T-helper 9 cell (primary cell): ENCODE measurements around the gene CALML3.

ENCODE experiments used
- DNase-seq: peaks from one replicate; pipeline ENCODE4 v3.0.0-alpha.2; 2020

Gene CALML3

DNA sequence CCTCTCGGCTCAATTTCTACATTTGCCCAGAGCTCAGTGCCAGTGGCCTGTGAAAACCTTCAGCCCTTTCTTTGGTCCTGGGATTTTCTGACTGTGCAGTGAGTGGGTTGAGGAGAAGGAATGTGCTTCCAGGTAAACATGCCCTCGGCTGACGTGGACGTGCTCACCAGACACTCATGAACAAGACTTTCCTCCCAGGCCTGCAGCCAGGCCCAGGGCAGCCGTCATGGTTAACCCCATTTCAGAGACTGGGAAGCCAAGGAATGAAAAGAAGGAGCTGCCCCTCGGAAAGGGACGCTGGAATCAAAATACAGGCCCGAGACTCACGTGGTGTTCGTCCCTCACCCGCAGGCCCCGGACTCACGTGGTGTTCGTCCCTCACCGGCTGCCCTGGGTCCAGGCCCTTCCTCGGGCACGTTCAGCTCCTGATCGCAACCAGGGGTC is 16.6 kb upstream of the CALML3 start:
- DNase-seq: no peak

DNA sequence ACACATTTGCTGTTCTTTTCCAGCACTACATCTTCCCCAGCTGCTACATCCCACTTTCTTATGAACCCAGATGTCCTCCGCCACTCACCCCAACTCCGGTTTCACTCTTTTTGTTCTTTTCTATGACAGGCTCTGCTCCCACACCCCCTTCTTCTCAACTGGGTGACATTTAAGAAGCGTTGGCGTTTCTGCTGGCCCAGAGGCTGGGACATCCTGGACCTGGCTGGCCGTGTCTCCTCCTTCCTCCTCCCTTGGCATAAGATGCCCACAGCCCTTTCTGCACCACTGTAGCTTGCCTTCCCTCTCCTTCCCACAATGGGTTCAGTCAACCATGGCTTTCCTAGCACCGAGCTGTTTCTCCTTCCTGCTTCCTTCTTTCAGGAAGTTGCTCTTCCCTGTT is 16.0 kb upstream of the CALML3 start:
- no peak for DNase-seq

GRCh38 chr10:5509236-5509635 is 15.5 kb upstream of the CALML3 start:
- no peak for DNase-seq

GRCh38 chr10:5509691-5510090 is 15.1 kb upstream of the CALML3 start:
- DNase-seq: no peak

GRCh38 chr10:5510281-5511072 is 14.3 kb upstream of the CALML3 start:
- DNase-seq: no peak

DNA sequence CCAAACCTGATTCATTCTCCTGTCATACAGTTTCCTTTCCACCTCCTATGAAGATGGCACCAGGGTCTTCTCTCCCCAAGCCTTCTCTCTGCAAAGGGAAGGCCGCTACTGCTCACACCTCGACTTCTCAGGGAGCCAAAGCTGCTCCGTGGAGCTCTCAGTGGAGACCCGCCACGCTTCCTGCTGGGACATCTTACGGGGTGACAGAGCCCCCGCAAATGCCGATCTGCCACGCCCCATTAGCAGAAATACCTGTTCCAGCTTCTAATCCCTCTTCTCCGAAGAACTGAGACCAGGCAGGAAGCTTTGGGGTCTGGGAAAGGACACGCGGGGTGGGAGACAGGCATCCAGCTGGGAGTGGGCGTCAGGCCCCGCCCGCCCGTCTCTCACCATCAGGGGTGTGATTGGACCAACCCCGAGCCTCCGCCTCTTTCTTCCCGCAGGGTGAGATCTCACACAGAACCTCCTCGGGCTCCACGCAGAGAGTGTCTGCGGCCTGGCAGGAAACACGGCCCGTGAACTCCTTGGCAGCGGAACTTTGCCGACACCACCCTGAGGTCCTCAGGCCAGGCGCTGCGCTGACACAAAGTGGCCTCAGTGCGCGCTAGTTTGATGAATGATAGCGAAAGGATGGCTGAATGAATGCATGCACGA is 13.4 kb upstream of the CALML3 start:
- DNase-seq: no peak

- no peak for DNase-seq
These were observed 12.9 kb upstream of the CALML3 start for GRCh38 chr10:5511885-5512280.

GRCh38 chr10:5512331-5512730 is 12.4 kb upstream of the CALML3 start:
- DNase-seq: no peak

DNA sequence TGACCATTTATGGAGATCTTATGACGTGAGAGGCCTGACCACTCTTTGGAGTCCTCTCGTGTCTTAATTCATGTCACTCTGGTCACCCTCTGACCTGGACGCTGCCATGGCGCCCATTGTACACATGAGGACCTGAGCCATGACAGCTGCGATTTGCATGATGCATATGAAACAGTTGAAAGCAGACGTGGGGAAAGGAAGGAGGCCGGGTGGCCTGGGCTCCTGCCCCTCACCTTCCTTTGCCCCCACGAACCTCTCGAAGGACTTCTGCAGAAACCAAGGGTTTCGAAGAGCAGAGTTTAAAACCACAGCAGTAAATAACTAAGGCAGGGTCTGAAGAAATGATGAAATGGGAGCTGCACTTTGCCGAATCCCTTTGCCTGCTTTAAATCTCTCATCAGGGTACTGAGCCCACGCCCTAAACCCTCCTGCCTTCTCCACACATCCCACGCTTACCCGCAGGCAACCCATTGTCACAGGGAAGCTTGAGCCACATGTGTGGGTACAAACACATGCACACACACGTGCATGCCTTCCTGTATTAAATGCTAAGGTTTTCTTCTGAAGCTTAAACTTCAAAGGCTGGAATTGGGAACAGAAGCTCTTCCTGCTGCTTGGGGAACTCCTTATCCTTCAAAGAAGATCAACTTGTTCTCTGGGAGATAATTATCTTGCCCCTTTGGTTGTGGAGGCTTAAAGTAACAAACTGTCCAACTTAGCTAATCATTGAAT is 11.7 kb upstream of the CALML3 start:
- DNase-seq: no peak

DNA sequence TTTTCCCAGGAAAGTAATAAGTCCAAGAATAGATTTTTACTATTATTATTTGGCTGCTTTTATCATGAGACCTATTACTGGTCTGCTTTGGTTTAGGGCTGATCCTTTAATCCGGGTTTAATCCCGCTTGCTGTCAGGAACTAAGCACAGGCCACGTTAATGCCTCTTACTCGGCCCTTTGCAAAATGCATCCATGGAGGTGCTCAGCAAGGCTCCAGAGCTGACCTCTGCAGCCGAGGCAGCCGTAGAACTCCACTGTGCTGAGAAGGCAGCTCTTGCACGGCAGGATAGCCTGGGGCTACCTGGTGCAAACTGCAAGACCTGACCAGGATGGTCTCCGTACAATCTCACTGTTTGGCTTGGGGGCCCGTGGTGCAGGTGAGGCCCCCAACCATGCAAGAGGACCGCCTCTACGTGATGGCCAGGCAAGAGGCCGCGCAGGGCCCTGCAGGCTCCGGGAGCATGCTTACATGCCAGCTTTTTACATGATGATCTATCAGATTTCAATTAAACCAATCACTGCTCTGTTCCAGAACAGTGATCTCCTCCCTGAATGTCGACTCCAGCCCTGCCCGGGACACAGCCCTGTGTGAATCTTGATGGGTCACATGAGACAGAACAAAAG is 10.4 kb upstream of the CALML3 start:
- no peak for DNase-seq

- no peak for DNase-seq
These were observed 8.6 kb upstream of the CALML3 start for GRCh38 chr10:5515948-5516761.

- no peak for DNase-seq
These were observed 7.2 kb upstream of the CALML3 start for GRCh38 chr10:5517546-5517945.

DNA sequence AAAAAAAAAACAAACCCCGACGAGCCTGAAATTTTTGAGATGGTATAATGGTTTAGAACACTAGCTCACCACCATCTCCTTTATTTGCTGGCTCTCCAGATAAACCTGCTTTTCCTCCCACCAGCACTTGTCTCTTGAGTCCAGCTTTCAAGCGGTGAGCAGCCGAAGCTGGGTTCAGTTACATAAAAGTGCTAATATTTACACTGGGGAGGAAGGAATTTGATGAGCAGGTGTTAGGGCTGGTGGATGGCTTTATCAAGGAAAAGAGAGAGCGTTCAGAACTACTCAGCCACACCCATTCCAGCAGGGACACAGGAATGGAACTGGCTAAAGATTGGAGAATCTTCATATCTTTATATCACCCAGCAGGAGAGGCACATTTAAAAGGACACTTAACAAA is 6.6 kb upstream of the CALML3 start:
- DNase-seq: no peak

DNA sequence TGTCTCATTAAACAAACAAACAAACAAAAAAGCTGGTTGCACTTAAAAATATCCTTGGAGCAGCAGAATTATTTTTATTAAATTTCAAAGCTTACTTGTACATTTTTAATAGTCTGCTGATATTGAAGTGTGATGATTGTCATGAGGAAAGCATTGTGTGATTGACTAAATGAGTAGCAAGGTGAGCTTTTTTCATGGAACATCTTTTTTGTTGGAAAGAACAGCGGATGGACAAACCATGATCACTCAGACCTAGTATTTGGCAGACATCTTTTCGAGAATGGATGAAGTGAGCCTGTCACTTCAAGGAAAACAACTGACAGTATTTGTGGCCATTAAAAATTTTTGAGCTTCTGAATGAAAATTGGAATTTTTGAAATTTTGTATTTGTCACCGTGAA is 5.7 kb upstream of the CALML3 start:
- no peak for DNase-seq

DNA sequence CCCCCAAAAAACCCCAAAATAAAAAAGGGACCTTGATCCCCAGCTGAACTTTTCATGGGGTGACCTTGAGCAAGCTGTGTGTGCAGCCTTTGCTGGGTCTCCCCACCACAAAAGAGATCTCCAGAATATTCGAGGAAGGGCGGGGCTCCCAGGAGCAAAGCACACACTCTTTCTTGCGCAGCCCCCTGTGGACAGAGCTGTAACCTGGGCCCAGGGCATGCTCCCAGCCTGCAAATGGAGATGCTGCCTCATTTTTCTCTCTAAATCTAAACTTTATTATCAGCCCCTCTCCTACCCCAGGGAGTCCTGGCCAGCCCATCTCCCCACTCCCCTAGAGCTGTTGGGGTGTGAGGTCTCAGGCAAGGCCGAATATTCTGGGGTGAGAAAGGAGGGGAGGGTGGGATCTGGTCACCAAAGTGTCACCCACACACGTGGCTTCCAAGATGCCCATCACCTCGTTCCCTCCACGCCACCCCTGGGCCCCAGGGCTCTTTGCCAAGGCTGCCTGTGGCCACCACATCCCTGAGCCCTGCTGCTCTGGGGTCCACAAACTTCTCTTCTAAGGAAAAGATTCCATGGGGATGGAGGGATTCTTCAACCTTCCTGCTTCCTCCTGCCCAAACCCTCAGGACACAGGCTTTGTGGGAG is 1.7 kb upstream of the CALML3 start:
- no peak for DNase-seq

DNA sequence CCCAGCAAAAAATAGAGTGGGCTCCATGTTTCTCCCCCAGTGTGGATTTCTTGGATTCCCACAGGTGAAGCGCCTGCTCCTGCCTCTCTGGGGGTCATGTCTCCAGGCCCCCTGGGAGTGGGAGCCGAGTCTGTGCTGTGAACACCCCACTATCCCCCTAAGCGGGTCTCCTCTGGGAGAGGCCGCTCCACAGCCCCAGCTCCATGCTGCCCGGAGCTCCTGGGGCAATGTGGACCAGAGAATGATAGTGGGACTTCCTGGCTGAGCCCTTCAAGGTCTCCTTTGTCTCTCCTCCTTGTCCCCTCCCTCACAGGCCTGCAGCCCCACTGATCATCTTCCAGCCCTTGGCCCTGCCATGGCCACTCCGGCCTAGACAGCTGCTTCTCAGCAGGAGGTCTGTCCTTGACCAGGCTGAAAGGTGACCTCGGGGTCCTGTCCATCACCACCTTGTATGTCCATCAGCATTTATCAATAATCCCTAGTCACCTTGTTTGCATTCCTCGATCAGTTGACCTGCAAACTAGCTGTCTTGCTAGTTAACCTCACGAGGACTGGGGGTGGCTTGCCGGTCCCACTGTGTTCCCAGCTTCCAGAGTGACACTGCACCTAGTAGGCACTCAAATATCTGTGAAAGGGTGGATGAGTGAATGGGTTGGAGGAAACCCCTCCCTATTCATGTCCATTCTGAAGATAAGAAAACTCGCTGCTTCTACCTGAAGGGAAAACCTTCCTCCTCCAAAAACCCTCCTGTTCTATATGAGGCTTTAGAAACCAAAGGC is 776 bp upstream of the CALML3 start:
- no peak for DNase-seq

- DNase-seq: no peak
These were observed 990 bp downstream of the CALML3 start for GRCh38 chr10:5525561-5526341.

- no peak for DNase-seq
These were observed 2.0 kb downstream of the CALML3 start for GRCh38 chr10:5526691-5527331.

DNA sequence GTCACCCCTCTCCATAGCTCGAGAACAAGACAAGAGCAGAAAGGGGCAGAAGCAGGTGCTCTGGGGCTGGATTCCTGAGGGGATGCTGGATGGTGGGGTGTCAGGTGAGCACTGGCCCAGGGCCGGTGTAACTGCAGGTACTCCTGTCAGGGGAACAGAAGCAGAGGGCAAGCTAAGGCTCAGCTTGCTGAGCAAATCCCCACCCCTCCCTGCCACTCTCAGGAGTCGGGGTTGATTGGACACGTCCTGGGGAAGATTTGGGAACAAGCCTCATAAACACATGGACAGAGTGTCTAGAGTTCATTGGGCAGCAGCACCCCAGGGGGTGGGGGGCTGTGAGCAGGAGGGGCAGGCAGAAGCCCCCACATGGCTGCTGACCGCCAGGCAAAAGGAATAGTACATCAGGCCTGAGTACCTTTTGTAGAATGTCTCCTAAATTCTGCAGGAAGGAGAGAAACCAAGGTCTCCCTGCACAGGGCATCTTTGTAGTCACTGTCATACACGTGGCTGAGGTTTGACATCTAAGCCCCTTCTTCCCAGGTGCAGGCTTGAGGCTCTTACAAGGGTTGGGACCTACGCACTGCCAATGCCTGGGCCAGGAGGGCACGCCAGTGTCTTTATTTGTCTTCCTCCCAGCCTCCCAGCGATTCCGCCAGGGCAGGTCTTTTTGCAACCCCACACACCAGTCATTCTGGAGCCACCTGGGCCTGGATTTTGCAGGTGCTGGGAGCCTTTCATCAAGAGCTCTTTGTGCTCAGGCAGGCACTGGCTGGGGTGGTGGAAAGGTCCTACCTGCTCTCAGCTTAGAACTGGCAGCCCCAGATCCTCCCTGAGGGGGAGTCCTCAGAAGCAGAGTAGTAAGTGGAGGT is 2.8 kb downstream of the CALML3 start:
- no peak for DNase-seq
